AG09309 (cell line): ENCODE data around the gene MCM5.

ENCODE experiments used
- DNase-seq: peaks from one replicate; pipeline ENCODE4 v3.0.0-alpha.2; 2010; ENCODE audit warnings: low read depth
- H3K4me3 ChIP-seq: 2 replicates; pipeline ENCODE4 v1.5.1; 2011; ENCODE audit warnings: mild to moderate bottlenecking, low read depth, low read length, moderate library complexity; ENCODE audit not compliant: control insufficient read depth
- TF ChIP-seq, protein P1 (sequence below): IDR thresholded peaks from 2 replicates; pipeline ENCODE4 v1.5.1; 2011; ENCODE audit warnings: mild to moderate bottlenecking, low read depth, low read length, inconsistent platforms; ENCODE audit not compliant: insufficient read depth, control insufficient read depth; ENCODE audit errors: missing control alignments

The MCM5 gene

DNA sequence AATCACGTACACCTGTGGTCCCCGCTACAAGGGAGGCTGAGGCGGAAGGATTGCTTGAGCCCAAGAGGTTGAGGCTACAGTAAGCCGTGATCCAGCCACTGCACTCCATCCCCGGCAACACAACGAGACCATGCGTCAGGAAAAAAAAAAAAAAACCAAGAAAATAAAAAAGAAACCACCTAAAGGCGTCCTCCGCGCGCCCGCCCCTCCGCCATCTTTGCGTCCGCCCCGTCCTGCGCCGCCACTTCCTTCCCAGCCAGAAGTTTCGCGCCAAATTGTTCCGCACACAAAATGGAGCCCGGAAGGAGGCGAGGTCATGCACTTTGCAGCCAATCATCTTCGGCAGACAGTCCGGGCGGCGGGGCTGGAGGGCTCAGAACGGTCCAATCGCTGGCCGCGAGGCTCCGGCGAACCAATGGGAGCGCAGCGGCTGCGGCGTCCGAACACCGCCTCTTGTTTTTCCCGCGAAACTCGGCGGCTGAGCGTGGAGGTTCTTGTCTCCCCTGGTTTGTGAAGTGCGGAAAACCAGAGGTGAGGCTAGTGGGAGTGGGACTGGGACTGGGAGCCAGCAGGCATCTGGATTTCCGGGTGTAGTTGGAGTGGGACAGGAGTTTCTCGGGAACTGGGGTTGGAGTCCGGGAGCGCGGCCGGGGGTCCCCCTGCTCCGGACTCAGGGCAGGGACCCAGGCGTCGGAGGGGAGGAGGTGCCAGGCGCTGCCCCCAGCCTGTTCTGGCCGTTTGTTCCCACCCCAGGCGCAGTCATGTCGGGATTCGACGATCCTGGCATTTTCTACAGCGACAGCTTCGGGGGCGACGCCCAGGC lies at the start of gene MCM5:
Gene MCM5, plus strand, starts transcription at position 463 of the 823 bp plus-strand sequence. Its CDS starts 299 bp downstream, at position 762.
- peak within 1 kb of the TSS; percentile 94 for H3K4me3 ChIP-seq
- peak; percentile 83 for DNase-seq
- TF ChIP-seq, protein P1, sequence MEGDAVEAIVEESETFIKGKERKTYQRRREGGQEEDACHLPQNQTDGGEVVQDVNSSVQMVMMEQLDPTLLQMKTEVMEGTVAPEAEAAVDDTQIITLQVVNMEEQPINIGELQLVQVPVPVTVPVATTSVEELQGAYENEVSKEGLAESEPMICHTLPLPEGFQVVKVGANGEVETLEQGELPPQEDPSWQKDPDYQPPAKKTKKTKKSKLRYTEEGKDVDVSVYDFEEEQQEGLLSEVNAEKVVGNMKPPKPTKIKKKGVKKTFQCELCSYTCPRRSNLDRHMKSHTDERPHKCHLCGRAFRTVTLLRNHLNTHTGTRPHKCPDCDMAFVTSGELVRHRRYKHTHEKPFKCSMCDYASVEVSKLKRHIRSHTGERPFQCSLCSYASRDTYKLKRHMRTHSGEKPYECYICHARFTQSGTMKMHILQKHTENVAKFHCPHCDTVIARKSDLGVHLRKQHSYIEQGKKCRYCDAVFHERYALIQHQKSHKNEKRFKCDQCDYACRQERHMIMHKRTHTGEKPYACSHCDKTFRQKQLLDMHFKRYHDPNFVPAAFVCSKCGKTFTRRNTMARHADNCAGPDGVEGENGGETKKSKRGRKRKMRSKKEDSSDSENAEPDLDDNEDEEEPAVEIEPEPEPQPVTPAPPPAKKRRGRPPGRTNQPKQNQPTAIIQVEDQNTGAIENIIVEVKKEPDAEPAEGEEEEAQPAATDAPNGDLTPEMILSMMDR = no peak

DNA sequence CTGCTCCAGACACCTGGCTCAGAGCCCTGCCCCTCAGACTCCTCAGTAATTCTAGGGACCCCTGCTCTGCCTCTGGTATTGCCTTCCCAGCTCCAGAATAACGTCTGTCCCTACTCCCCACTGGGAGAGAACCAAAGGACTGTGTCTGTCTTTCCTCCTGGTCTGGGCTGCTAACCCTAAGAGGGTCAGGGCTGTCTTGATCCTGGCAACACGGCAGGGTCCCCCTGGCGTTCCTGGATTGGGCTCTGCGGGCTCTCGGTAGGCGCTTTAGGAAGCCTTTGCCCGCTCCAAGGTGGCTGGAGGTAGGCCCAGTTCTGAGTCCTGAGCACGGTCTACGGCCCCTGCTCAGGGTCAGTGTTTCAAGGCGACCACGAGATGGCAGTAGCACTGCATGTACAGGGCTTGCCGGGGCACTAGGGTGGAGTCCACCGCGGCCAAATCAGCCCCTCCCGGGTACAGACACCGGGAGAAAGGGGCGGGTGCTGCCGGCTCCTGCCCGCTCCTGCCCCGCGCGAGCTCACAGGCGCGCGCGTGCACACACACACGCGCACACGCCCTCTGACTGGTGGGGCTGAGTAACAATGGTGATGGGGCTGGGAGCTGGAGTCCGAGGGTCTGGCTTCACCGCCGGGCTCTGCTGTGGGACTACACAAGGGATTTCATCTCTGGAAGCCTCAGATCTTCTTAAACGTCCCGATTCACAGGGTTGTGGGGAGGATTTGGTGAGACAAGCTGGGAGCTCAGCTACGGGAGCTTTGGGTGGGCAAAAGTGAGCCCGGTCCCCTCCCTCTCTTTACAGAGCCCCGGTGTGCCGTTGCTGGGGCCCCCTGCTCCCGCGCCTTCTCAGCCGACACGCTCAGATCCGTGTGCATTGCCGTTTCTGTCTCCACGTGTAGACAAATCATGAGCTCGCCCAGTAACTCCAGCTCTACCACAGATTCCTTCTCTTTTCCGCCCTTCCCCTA lies 49.1 kb upstream of the MCM5 start:
- TF ChIP-seq, protein P1 = peak; percentile 83
- DNase-seq = peak; percentile 76
- H3K4me3 ChIP-seq = peak overlapping the region; percentile 67

DNA sequence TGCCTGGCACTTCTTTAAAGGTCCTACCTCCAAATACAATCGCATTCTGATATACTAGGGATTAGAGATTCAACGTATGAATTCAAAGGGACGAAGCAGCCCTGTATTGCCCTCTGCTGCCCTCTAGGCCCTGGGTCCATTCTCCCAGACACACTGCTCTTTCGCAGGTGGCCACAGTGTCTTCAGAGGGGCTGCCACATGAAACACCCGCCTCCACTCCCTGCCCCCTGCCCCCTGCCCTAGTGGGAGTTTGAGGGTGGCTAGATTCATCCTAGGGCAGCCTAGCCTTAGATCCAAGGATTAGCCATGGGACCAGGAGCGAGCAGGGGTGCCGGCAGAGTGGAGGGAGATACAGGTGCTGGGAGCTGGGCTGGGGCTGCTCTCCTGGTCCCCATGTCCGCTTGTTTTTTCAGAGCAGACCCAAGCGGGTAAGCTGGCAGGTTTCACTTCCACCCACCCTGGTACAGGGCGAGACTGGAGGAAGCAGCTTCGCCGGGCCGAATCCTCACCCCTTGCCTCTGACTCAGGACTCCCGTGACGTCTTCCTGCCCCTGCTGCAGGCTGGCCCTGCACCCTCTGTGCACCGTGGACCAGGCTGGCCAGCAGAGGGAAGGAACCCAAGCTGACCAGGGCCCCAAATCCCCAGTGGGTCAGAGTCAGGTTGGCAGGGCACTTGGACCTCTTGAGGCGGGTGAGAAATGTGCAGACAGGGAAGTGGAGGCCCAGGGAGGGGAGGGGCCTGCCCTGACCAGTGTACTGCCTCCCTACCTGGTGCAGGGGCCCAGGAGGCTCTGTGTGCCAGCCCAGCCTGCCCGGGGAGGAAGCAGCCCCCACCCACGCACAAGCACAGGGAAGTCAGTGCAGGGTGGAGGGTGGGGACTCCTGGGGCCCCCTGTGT lies 47.5 kb upstream of the MCM5 start:
- DNase-seq = no peak
- TF ChIP-seq, protein P1 = peak; percentile 15
- H3K4me3 ChIP-seq = no peak overlapping the region

DNA sequence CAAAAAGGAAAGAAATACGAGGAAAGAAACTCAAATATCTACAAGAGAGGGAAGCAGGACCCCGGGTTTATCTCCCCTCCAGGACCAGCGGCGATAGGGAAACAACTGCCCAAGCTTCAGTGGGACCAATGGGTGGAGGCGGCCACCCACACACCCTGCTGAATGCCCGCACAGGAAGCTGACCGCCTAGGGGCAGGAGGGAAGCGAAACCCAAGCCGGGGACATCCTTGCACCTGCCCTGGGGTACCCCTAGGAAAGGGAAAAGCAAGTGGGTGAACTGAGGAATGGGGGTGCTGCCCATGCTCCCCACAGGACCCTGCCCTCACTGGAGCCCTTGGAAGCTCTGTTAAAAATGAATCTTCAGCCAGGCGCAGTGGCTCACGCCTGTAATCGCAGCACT lies 46.6 kb upstream of the MCM5 start:
- H3K4me3 ChIP-seq = no peak overlapping the region
- TF ChIP-seq, protein P1 = no peak

DNA sequence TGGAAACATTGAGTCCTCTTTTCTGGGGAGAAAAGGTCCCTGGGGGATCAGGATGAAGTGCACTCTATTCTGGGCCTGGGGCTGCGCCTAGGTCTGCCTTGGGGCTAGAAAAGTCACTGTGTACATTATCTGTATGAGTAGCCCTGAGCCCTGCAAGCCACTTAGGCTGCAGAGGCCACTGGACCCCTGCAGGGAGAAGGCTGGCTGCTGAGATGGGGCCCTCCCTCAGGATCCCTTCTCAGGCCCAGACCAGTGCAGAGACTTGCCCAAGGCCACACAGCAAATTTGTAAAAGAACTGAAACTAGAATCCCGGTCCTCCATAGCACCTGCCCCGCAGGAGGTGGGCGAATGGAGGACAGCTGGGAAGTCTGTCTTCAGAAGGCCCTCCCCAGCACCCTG lies 45.9 kb upstream of the MCM5 start:
- DNase-seq = no peak
- TF ChIP-seq, protein P1 = no peak
- H3K4me3 ChIP-seq = no peak overlapping the region

More for the DNA sequence above, 46.6 kb upstream of the MCM5 start:
- no peak for DNase-seq
